IPS DF 19.7 (cell line): ENCODE measurements around the gene PTPRN2.

Experiments
- DNase-seq: peaks from one replicate; pipeline ENCODE4 v3.0.0-alpha.2; 2013; ENCODE audit warnings: low read depth, low spot score

The PTPRN2 gene

DNA sequence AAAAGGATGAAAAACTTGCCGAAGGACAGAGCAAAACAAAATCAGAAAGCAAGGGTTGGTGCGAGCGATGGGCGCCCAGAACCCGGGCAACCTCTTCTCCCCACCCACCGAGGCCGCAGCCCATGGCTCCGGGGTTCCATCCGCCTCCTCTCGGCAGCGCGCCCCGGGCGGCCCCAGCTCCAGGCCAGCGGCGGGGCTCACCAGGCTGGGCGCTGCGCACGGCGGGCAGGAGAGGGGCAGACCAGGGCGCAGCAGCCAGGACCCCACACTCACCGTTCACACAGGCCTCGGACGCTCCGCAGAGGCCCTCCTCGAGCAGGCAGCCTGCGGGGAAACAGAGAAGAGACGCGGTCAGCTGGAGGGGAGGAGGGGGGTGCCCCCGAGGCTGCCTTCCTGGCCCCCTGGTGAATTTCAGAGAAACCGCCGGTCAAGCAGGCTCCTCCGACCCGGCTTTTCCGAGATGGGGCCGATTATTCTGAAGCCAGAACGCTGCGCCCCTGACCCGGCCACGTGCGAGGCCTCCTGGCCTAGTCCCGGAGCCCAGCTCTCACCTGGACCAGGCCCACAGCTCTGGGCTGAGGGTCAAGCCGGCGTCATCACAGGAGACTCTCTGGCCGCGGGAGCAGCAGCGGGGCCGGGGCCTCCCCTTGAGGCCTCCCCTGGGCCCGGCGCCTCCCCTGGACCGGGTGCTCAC, 98.0 kb downstream of the PTPRN2 start:
- DNase-seq, result no peak

DNA sequence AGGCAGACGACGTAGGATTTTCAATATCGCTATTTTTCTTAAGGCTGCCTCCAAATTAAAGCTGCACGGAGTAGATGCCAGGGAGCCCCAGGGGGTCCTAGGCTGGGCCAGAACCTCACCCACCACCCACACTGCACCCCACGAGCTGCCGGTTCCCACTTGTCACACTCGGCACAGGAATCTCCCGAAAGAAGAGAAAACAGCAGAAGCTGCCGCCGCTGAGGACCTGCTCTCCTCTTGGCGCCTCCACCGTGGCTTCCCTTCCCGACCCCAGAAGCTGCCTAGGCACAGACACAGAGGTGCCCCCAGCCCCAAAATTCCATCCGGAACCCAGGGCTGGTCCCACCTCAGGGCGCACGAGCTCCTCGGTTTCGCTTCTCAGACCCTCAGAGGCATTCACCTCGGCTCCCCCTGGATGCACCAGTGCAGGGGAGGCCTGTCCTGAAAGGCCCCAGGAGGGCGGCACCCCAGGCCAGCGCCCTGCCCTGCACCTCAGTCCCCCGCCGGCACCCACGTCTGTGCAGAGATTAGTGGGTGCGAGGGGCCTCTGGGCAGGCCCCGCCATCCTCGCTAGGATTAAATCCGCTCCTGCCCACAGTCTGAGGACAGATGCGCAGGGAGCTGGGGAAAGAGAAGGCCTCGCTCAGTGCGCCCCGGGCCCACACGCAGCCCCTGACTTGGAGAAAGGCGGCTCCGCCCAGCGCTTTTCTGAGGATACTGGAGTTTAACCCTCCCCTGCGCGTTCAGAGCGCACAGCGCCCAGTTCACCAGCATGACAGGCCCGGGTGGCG, 99.2 kb downstream of the PTPRN2 start:
- no peak for DNase-seq

DNA sequence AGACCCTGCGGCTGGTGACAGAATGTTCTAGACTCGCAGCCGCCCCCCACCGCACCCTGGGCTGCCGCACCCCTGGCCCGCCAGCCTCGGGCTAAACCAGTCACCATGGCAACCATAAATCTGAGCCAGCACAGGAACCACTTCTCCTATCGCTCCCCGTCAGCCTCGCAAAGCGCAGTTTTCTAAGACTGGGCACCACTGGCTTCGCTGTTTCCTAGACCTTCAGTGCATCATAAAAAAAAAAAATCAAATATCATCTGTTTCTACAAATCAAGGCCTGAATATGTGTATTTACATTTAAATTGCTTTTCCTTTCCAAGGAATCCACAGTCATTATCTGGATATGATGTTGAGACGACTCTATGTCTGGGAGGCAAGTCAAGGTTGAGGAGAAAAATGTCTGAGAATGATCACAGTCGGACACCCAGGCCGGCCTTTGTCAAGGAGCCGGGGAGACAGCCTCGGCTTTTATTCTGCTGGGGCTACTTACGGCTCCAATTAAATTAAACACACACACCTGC, 99.9 kb downstream of the PTPRN2 start:
- DNase-seq, result no peak

DNA sequence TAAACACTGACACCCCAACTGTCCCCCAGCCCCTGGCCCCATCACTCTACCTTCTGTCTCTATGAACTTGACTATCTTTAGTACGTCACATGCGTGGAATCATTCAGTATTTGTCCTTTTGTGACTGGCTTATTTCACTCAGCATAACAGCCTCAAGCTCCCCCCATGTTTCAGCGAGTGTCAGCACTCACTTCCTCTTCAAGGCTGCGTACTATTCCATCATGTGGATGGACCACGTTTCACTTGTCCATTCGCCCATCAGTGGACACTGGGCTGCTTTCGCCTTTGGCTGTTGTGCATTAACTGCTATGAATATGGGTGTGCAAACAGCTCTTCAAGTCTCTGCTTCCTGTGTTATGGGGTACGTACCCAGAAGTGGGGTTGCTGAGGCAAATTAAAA, 100.7 kb downstream of the PTPRN2 start:
- DNase-seq, result no peak

GRCh38 chr7:158484801-158485531, 102.7 kb downstream of the PTPRN2 start:
- no peak for DNase-seq

DNA sequence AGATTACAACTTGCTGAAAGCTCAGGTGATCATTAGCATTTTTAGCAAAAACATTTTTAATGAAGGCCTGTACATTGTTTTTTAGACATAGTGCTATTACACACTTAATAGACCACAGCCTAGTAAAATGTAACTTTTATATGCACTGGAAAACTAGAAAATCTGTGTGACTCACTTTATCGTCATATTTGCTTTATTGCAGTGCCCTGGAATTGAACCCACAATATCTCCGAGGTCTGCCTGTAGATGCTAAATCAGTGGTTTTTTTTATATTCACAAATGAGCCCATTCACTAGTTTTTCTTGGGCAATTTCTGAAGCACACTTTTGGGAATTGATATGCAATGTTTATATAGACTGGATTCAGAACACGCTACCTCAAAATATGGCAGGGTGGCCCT, 105.1 kb downstream of the PTPRN2 start:
- no peak for DNase-seq

DNA sequence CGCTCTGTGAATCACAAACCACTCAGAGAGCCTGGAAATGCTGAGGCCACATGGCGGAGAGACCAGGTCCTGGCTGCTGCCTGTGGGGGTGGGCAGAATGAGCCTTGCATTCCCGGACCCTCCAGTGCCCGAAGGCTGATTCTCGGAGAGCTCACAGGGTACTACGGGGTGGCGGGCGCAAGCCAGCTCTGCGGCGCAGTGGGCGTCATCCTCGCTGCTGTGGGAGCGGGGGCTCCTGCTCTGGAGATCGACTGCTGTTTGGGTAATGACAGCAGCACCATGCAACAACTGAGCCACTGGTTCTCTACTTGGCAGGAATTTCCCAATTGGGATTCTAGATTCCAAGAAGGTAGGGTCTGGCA, 108.0 kb downstream of the PTPRN2 start:
- no peak for DNase-seq

DNA sequence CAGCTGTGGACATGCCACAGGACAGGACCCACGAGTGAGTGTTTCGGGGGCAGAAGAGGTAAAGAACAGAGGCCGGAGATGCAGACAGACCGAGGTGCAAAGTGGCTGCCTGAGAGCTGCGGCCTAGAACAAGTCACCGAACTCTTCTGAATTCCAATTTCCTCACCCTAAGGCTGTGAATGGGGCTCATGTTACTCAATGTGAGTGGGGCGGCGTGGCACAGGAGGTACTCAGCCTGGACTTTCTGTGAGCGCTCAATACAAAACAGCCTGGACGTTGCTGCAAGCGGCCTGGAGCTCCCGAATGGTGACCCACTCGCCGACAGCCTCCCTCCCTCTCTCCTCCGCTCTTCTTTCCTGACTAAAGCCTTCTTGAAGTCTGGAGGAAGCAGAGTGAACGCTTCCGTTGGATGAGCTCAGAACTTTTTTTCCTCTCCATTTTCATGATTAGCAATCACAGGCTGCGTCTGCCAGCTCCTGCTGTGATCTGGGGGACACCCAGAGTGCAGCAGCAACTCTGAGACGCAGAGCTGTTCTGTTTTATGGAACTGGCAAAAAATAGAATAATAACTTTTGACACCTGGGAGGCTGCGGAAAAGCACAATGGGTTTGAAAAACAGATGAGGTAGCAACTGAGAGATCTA, 108.5 kb downstream of the PTPRN2 start:
- DNase-seq, result no peak

DNA sequence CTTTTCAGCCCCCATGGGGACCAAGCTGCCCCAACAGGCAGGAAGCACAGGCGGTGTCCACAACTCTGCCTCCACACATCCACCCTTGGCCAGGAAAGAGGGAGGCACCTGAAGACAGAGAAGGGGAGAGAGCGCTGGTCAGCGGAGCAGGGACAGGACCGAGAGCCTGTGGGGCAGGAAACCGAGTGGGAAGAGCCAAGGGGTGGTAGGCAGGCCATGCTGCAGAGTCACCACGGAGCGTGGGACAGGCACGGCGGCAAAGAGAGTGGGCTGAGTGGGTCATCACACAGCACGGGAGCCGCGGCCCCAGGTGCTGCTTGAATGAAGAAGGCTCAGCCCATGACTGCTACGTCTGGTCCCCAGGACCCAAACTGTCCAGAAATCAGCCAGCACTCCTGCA, 109.8 kb downstream of the PTPRN2 start:
- no peak for DNase-seq

GRCh38 chr7:158476331-158476932, 111.2 kb downstream of the PTPRN2 start:
- DNase-seq, result no peak

DNA sequence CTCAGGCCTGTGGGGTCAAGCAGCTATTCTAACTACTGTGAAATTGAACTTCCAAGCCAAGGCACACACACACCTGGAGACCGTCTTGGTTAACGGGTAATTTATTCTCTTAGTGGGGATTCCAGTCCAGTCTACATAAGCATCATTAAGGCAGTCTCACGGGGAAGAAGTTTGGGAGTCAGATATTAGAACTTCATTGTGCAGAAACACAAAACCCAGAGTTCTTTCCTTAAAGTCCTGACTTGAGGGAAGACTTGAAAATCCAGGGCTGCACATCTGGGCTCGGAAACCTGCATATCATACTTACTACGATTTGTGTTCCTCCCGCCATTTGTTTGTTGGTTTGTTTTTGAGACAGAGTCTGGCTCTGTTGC, 112.0 kb downstream of the PTPRN2 start:
- no peak for DNase-seq

DNA sequence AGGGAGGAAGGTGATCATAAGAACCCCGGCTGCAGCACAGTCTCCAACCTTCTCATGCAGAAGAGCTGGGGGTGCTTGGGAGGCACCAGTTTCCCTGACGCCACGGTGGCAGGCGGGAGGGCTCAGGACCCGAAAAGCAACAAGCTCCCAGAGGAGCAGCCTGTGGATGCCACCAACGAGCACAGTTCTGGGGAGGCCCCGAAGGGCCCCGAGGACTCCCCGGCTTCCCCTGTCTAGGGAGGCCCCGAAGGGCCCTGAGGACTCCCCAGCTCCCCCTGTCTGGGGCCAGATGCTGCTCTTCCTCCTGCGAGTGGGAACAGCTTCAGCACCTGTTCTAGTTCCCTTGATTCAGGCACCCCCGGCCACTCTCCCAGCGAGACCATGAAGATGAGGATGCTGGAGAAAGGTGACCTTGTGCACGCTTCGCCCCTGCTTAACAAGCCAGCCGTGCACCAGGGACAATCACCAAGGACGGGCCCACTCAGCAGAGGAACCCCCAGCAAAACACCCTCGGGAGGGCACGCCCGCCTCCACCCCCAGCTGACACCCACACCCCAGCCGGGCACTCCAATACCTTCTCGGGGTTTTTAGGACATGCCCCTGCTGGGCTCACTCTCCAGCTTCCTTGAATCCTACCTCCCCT, 112.5 kb downstream of the PTPRN2 start:
- DNase-seq, result no peak

DNA sequence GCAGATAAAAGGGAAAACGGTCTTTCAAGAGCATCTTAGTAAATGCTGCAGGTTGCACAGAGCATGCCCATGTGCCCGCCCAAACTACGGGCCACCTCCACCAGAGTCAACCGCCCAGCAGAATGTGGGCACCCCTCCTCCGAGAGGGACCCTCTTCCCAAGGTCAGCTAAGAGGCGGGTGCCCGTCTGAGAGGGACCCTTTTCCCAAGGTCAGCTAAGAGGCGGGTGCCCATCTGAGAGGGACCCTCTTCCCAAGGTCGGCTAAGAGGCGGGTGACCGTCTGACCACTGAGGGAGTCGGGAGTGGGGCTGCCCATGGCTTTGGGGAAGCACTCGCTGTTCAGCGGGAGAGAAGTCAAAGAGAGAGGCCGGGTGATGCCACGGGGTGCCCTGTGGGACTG, 113.1 kb downstream of the PTPRN2 start:
- no peak for DNase-seq

- DNase-seq, result no peak
Observed at GRCh38 chr7:158473946-158474345, 113.7 kb downstream of the PTPRN2 start.

- no peak for DNase-seq
Observed at GRCh38 chr7:158473221-158473620, 114.4 kb downstream of the PTPRN2 start.

- DNase-seq, result no peak
Observed at GRCh38 chr7:158472596-158472995, 115.0 kb downstream of the PTPRN2 start.

GRCh38 chr7:158471716-158472115, 115.9 kb downstream of the PTPRN2 start:
- DNase-seq, result no peak

- DNase-seq, result no peak
Observed at GRCh38 chr7:158470336-158470735, 117.3 kb downstream of the PTPRN2 start.

GRCh38 chr7:158469396-158470051, 118.1 kb downstream of the PTPRN2 start:
- no peak for DNase-seq

- no peak for DNase-seq
Observed at GRCh38 chr7:158468700-158469296, 118.8 kb downstream of the PTPRN2 start.
